Peyer's patch (tissue), 4 donors: ENCODE measurements around the gene MPHOSPH8.

ENCODE experiments used
- CTCF ChIP-seq, 6 experiments: fragments of 450-650 bp in 4 of 6; fragments of 200-600 bp in 2 of 6; sonication (generic) in 1 of 6; IDR thresholded peaks; one replicate each; pipeline ENCODE4 v1.5.1; 2017 to 2019; ENCODE audit warnings: antibody characterized with exemption in 6 of 6, mild to moderate bottlenecking in 3 of 6, moderate library complexity in 1 of 6
- POLR2A ChIP-seq, 2 donors: fragments of 450-650 bp; IDR thresholded peaks; one replicate each; pipeline ENCODE4 v1.5.1; 2017; ENCODE audit warnings: antibody characterized with exemption in 2 of 2, mild to moderate bottlenecking in 2 of 2, moderate library complexity in 2 of 2

GRCh38 chr13:19634256-19634740 is 839 bp downstream of the MPHOSPH8 start:
- TF ChIP-seq CTCF (IDR thresholded peaks at IDR 0.05) (no peak), POLR2A (IDR thresholded peaks at IDR 0.05) (no peak)
